ENCODE measurements around the gene PHLDB2. TPM values are rescaled to one million over a fixed set of nuclear protein-coding genes. Genes with fewer than 3 reads are reported as not detected.

PHLDB2 gene
- total and polyA plus RNA-seq, 10 of the 15 experiments (the other 5 are each of a cell fraction or from before 2014, with no cell fraction given), result 0.03 to 0.67 (median 0.40) TPM

DNA sequence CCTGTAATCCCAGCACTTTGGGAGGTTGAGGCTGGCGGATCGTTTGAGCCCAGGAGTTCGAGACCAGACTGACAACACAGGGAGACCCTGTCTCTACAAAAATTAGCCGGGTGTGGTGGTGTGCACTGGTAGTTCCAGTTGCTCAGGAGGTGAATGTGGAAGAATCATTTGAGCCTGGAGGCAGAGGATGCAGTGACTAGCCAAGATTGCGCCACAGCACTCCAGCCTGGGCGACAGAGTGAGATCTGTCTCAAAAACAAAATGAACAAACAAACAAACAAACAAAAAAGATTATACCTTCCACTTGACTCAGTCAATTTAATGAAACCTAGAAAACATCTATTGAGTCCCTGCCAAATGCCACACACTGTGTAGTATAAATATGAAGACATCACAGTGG is 30.5 kb upstream of the PHLDB2 start:
- Histone ChIP-seq H3K27me3 (replicated peaks in 1 of 2; ENCODE audit: control insufficient read depth in 2 of 2, insufficient read depth in 2 of 2, low read length in 1 of 2) (no peaks in the 10 kb centered on the region), H3K4me1 (ENCODE audit: control insufficient read depth, insufficient read depth, low read length) (no peaks in the 10 kb centered on the region), H3K9ac (ENCODE audit: control insufficient read depth, insufficient read depth, low read length) (no peak overlapping the region), H3K4me2 (ENCODE audit: control insufficient read depth, insufficient read depth) (no peak overlapping the region), H3K79me2 (ENCODE audit: control insufficient read depth, insufficient read depth, low read length) (no peaks in the 10 kb centered on the region), H4K20me1 (ENCODE audit: control insufficient read depth, insufficient read depth) (no peaks in the 10 kb centered on the region), H3K36me3 (ENCODE audit: control insufficient read depth in 2 of 2, insufficient read depth in 2 of 2, low read length in 1 of 2) (no peaks in the 10 kb centered on the region), H3K27ac (ENCODE audit: control insufficient read depth, insufficient read depth) (no peak overlapping the region), H3K9me3 (replicated peaks; ENCODE audit: control insufficient read depth, insufficient read depth, low read length) (no peaks in the 10 kb centered on the region), H3K4me3 (no peak overlapping the region), H2AFZ (ENCODE audit: control insufficient read depth, low read depth, low read length) (no peak overlapping the region)
- WGBS (ENCODE audit: insufficient coverage, insufficient replicate concordance, low lambda C conversion rate, missing lambda C conversion rate), result 62% methylated on average over 6 of the region's 6 CpGs
- CTCF ChIA-PET, result interaction anchor here (1.0 kb wide), 1 partner anchor 25 kb away, joined by 4 read pairs; no protein-coding TSS in a partner anchor
- intact Hi-C loops (cut with micrococcal nuclease; ENCODE audit: unreplicated experiment) (no loop called here), in situ Hi-C loops (cut with MboI) (no loop called here)
- POLR2A ChIA-PET, result no interaction called here
- no TSS peak for BruUV-seq (replicated peaks)
- FAIRE-seq, result no peak
- SMC1A ChIA-PET (ENCODE audit: uncharacterized antibody, unreplicated experiment), result interaction anchor here (0.8 to 2.3 kb wide), 5 partner anchors 16 to 67 kb away, joined by 3 to 9 read pairs (median 5); no protein-coding TSS in a partner anchor
- TF ChIP-seq POU2F2 (IDR thresholded peaks at IDR 0.05; ENCODE audit: borderline replicate concordance, low read depth, low read length) (no peak), SMAD1 (IDR thresholded peaks at IDR 0.05; ENCODE audit: low read depth, partially characterized antibody) (no peak), RBBP5 (conservative IDR thresholded peaks at IDR 0.05) (no peak), POLR2A (IDR thresholded peaks at IDR 0.05; ENCODE audit: low read depth, low read length) (no peak), JUND (IDR thresholded peaks at IDR 0.05; ENCODE audit: low read depth, low read length) (no peak), EZH2 (IDR thresholded peaks at IDR 0.05; ENCODE audit: borderline replicate concordance, control insufficient read depth, low read depth, low read length) (no peak), RB1 (IDR thresholded peaks at IDR 0.05; ENCODE audit: borderline replicate concordance) (no peak), BMI1 (IDR thresholded peaks at IDR 0.05; ENCODE audit: borderline replicate concordance) (no peak)
- TF ChIP-seq, protein P1, sequence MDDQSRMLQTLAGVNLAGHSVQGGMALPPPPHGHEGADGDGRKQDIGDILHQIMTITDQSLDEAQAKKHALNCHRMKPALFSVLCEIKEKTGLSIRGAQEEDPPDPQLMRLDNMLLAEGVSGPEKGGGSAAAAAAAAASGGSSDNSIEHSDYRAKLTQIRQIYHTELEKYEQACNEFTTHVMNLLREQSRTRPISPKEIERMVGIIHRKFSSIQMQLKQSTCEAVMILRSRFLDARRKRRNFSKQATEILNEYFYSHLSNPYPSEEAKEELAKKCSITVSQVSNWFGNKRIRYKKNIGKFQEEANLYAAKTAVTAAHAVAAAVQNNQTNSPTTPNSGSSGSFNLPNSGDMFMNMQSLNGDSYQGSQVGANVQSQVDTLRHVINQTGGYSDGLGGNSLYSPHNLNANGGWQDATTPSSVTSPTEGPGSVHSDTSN (IDR thresholded peaks at IDR 0.05; ENCODE audit: insufficient replicate concordance, low read depth, low read length), result no peak
- TF ChIP-seq, protein P2, sequence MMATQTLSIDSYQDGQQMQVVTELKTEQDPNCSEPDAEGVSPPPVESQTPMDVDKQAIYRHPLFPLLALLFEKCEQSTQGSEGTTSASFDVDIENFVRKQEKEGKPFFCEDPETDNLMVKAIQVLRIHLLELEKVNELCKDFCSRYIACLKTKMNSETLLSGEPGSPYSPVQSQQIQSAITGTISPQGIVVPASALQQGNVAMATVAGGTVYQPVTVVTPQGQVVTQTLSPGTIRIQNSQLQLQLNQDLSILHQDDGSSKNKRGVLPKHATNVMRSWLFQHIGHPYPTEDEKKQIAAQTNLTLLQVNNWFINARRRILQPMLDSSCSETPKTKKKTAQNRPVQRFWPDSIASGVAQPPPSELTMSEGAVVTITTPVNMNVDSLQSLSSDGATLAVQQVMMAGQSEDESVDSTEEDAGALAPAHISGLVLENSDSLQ (IDR thresholded peaks at IDR 0.05), result no peak
- no peak for DNase-seq (ENCODE audit: low read depth, low spot score)
- RAD21 ChIA-PET (ENCODE audit: unreplicated experiment), result interaction anchor here (1.1 kb wide), 1 partner anchor 16 kb away, joined by 3 read pairs; no protein-coding TSS in a partner anchor
- ATAC-seq, result no peak
